ENCODE measurements around the gene BTNL2. TPM values are rescaled to one million over a fixed set of nuclear protein-coding genes. Genes with fewer than 3 reads are reported as not detected.
"Not testable (repeated sequence)": the region's sequence is repeated elsewhere in the genome, so short reads cannot be mapped to it uniquely, and the experiment has no call there.

The BTNL2 gene
- polyA plus RNA-seq, 1 experiment: not detected

GRCh38 chr6:32436186-32436585 is 29.2 kb upstream of the BTNL2 start:
- Histone ChIP-seq H3K4me3 (ENCODE audit: low read depth, low read length) (no peak overlapping the region), H3K27me3 (ENCODE audit: control insufficient read depth, insufficient read depth, low read length) (no peaks in the 10 kb centered on the region), H3K36me3 (ENCODE audit: control insufficient read depth, insufficient read depth, low read length) (no peaks in the 10 kb centered on the region)
- no peak for DNase-seq (ENCODE audit: low read depth)
- ChIA-PET CTCF (no interaction called here), POLR2A (no interaction called here)
- no peak for TF ChIP-seq CTCF (IDR thresholded peaks at IDR 0.05; ENCODE audit: insufficient read depth, low read depth, low read length)

GRCh38 chr6:32433950-32434349 is 27.0 kb upstream of the BTNL2 start:
- CTCF ChIA-PET: interaction anchor here (1.5 kb wide), 1 partner anchor 19 kb away, joined by 4 read pairs; no protein-coding TSS in a partner anchor
- POLR2A ChIA-PET; DNase-seq (ENCODE audit: low read depth); H3K27me3 ChIP-seq (ENCODE audit: control insufficient read depth, insufficient read depth, low read length); H3K4me3 ChIP-seq (ENCODE audit: low read depth, low read length); H3K36me3 ChIP-seq (ENCODE audit: control insufficient read depth, insufficient read depth, low read length): not testable (repeated sequence)

- POLR2A ChIA-PET: no interaction called here
- Histone ChIP-seq H3K4me3 (ENCODE audit: low read depth, low read length) (no peak overlapping the region), H3K27me3 (ENCODE audit: control insufficient read depth, insufficient read depth, low read length) (no peaks in the 10 kb centered on the region), H3K36me3 (ENCODE audit: control insufficient read depth, insufficient read depth, low read length) (no peaks in the 10 kb centered on the region)
- DNase-seq (ENCODE audit: low read depth): no peak
- no peak for TF ChIP-seq CTCF (IDR thresholded peaks at IDR 0.05; ENCODE audit: insufficient read depth, low read depth, low read length)
- CTCF ChIA-PET: interaction anchor here (1.0 to 1.4 kb wide), 5 partner anchors 16 to 366 kb away, joined by 3 to 6 read pairs (median 4); no protein-coding TSS in a partner anchor
Observed at GRCh38 chr6:32432050-32432450, 25.1 kb upstream of the BTNL2 start.

- Histone ChIP-seq H3K4me3 (ENCODE audit: low read depth, low read length) (no peak overlapping the region), H3K36me3 (ENCODE audit: control insufficient read depth, insufficient read depth, low read length) (no peaks in the 10 kb centered on the region), H3K27me3 (ENCODE audit: control insufficient read depth, insufficient read depth, low read length) (no peaks in the 10 kb centered on the region; the same call in 1 of the 2 replicates)
- no peak for DNase-seq (ENCODE audit: low read depth)
- POLR2A ChIA-PET: no interaction called here
- CTCF ChIA-PET: interaction anchor here (0.6 to 1.3 kb wide), 4 partner anchors 18 to 411 kb away, joined by 3 to 4 read pairs (median 4); no protein-coding TSS in a partner anchor
- TF ChIP-seq CTCF (IDR thresholded peaks at IDR 0.05; ENCODE audit: insufficient read depth, low read depth, low read length): no peak
Observed at GRCh38 chr6:32431142-32431541, 24.2 kb upstream of the BTNL2 start.

GRCh38 chr6:32430179-32430578 is 23.2 kb upstream of the BTNL2 start:
- no peak for DNase-seq (ENCODE audit: low read depth)

More at GRCh38 chr6:32430179-32430578, 23.2 kb upstream of the BTNL2 start:
- POLR2A ChIA-PET: no interaction called here
- Histone ChIP-seq H3K4me3 (ENCODE audit: low read depth, low read length) (no peak overlapping the region), H3K27me3 (ENCODE audit: control insufficient read depth, insufficient read depth, low read length) (no peaks in the 10 kb centered on the region; the same call in 1 of the 2 replicates), H3K36me3 (ENCODE audit: control insufficient read depth, insufficient read depth, low read length) (no peaks in the 10 kb centered on the region)
- no peak for TF ChIP-seq CTCF (IDR thresholded peaks at IDR 0.05; ENCODE audit: insufficient read depth, low read depth, low read length)
- CTCF ChIA-PET: interaction anchor here (1.0 to 1.3 kb wide), 2 partner anchors 14 to 17 kb away, joined by 3 to 4 read pairs; no protein-coding TSS in a partner anchor
